Activated T-cell treated with anti-CD3 and anti-CD28 coated beads, Interleukin-2, amount 50 U/mL, for 24 hours (primary cell): ENCODE results near the gene FARS2.
"Not testable (repeated sequence)": the region's sequence is repeated elsewhere in the genome, so short reads cannot be mapped to it uniquely, and the experiment has no call there.

Experiments
- DNase-seq: peaks from one replicate; pipeline ENCODE4 v3.0.0-alpha.2; 2020
- H3K27ac Mint-ChIP-seq: 2 replicates; pipeline ENCODE4 v1.8.0; 2020; ENCODE audit warnings: mild to moderate bottlenecking, mixed read lengths
- H3K27me3 Mint-ChIP-seq: 2 replicates; pipeline ENCODE4 v1.8.0; 2020; ENCODE audit warnings: mixed read lengths
- H3K36me3 Mint-ChIP-seq: 2 replicates; pipeline ENCODE4 v1.8.0; 2020; ENCODE audit warnings: low read depth, mixed read lengths
- H3K4me1 Mint-ChIP-seq: 2 replicates; pipeline ENCODE4 v1.8.0; 2020; ENCODE audit warnings: low read depth, mixed read lengths
- H3K4me3 Mint-ChIP-seq: 2 replicates; pipeline ENCODE4 v1.8.0; 2020; ENCODE audit warnings: mild to moderate bottlenecking, moderate library complexity, mixed read lengths
- H3K9me3 Mint-ChIP-seq: 2 replicates; pipeline ENCODE4 v1.8.0; 2020; ENCODE audit warnings: mixed read lengths

Gene FARS2

GRCh38 chr6:5782783-5783547 lies 521.7 kb downstream of the FARS2 start:
- DNase-seq, result no peak
- H3K4me1 Mint-ChIP-seq, result peaks cover 13% of the 10 kb centered on the region
- no peaks in the 10 kb centered on the region for H3K27me3 Mint-ChIP-seq
- H3K9me3 Mint-ChIP-seq, result no peaks in the 10 kb centered on the region
- H3K4me3 Mint-ChIP-seq, result no peak overlapping the region
- H3K27ac Mint-ChIP-seq, result no peak overlapping the region
- no peaks in the 10 kb centered on the region for H3K36me3 Mint-ChIP-seq

DNA sequence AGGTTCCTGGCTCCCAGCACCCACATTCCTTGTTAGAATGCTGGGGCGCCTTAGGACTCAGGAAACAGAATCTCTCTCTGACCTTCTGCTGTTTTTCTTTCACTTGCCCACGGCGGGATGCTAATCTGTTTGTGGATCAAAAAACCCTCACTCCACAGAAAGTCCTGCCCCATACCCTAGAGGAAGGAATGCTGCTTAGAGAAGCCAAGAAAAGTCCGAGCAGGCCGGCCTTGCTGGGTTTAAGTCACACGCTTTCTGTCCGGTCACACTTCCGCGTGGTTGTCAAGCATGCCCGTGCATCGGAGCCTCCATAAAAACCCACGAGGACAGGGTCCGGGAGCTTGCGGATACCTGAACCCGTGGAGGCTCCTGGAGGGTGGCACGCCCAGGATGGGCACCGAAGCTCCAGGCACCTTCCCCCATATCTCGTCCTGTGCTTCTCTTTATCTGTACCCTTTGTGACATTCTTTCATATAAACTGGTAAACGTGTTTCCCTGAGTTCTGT lies 522.3 kb downstream of the FARS2 start:
- no peaks in the 10 kb centered on the region for H3K9me3 Mint-ChIP-seq
- DNase-seq, result no peak
- H3K36me3 Mint-ChIP-seq, result no peaks in the 10 kb centered on the region
- no peaks in the 10 kb centered on the region for H3K27me3 Mint-ChIP-seq
- no peak overlapping the region for H3K4me3 Mint-ChIP-seq
- H3K27ac Mint-ChIP-seq, result no peak overlapping the region
- peaks cover 13% of the 10 kb centered on the region for H3K4me1 Mint-ChIP-seq

DNA sequence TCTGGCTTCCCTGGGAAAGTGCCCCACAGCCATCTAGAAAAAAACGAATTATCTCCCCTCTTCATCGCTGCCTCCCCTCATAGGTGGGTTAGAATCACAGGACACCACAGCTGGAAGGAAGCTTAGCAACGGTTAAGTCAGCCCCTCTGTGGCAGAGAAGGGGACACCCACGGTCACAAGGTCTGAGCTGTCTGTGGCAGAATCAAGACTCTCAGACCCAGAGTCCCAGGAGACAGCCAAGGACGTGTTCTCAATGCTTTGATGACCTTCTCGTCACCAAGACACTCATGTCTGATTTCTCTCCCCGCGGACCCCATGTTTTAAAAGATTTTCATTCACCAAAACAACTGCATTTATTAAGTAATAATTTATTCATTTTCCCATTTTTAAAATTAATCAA lies 523.9 kb downstream of the FARS2 start:
- Mint-ChIP-seq H3K4me1 (peaks cover 13% of the 10 kb centered on the region), H3K27ac (no peak overlapping the region), H3K27me3 (no peaks in the 10 kb centered on the region), H3K36me3 (no peaks in the 10 kb centered on the region), H3K4me3 (no peak overlapping the region), H3K9me3 (no peaks in the 10 kb centered on the region)
- no peak for DNase-seq

GRCh38 chr6:5786321-5786968 lies 525.1 kb downstream of the FARS2 start:
- H3K4me3 Mint-ChIP-seq, result no peak overlapping the region
- DNase-seq, result no peak
- no peaks in the 10 kb centered on the region for H3K27me3 Mint-ChIP-seq
- peaks cover 13% of the 10 kb centered on the region for H3K4me1 Mint-ChIP-seq
- H3K36me3 Mint-ChIP-seq, result no peaks in the 10 kb centered on the region
- H3K9me3 Mint-ChIP-seq, result peaks cover under 1% of the 10 kb centered on the region
- H3K27ac Mint-ChIP-seq, result no peak overlapping the region

DNA sequence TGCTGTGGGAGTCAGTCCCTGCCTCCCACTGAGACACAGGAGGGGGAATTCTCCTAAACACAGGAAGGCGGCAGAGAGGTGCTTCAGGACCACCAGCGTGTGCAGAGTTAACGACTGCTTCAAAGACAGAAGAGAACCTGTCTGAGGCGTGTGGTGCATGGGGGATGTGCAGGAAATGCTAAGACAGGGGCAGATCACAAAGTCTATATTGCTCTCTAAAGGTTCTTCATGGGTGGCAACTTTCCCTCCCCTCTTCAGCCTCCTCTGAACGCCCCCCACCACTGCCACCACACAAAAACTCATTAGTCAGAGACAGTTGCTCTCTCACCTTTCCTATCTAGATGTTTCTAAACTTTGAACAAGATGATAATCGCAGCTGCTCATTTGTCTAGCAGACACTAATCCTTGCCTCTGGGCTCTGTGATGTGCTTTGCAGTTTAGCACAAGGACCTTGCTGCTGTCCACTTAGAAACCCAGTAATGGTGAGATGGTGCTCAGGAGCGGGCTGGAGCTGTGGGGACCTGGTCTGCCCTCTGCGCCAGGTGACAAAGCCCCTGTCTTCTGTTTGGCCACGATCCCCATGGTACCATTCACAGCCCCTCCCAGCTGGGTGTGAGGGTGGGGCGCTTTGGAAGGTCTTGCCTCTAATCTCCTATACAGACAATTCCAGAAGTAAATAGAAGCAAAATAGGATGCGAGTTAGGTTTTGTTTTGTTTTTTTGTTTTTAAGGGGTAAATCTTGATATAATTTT lies 525.8 kb downstream of the FARS2 start:
- Mint-ChIP-seq H3K9me3 (peaks cover 4% of the 10 kb centered on the region), H3K36me3 (no peaks in the 10 kb centered on the region), H3K27ac (no peak overlapping the region), H3K27me3 (no peaks in the 10 kb centered on the region), H3K4me1 (peaks cover 13% of the 10 kb centered on the region), H3K4me3 (no peak overlapping the region)
- DNase-seq, result no peak

GRCh38 chr6:5789426-5789825 lies 528.1 kb downstream of the FARS2 start:
- not testable (repeated sequence) for H3K9me3 Mint-ChIP-seq, H3K27ac Mint-ChIP-seq, H3K4me3 Mint-ChIP-seq, DNase-seq, H3K36me3 Mint-ChIP-seq, H3K27me3 Mint-ChIP-seq
- peaks cover 13% of the 10 kb centered on the region for H3K4me1 Mint-ChIP-seq

DNA sequence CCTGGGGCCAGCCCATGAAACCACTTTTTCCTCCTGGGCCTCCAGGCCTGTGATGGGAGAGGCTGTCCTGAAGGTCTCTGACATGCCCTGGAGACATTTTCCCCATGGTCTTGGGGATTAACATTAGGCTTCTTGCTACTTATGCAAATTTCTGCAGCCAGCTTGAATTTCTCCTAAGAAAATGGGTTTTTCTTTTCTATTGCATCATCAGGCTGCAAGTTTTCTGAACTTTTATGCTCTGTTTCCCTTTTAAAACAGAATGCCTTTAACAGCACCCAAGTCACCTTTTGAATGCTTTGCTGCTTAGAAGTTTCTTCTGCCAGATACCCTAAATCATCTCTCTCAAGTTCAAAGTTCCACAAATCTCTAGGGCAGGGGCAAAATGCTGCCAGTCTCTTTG lies 535.2 kb downstream of the FARS2 start:
- H3K27me3 Mint-ChIP-seq, H3K36me3 Mint-ChIP-seq, H3K4me3 Mint-ChIP-seq, H3K4me1 Mint-ChIP-seq, DNase-seq, H3K27ac Mint-ChIP-seq: not testable (repeated sequence)
- H3K9me3 Mint-ChIP-seq, result peaks cover 17% of the 10 kb centered on the region

GRCh38 chr6:5806406-5806805 lies 545.1 kb downstream of the FARS2 start:
- H3K4me3 Mint-ChIP-seq, DNase-seq, H3K27me3 Mint-ChIP-seq, H3K4me1 Mint-ChIP-seq, H3K9me3 Mint-ChIP-seq, H3K27ac Mint-ChIP-seq, H3K36me3 Mint-ChIP-seq: not testable (repeated sequence)

DNA sequence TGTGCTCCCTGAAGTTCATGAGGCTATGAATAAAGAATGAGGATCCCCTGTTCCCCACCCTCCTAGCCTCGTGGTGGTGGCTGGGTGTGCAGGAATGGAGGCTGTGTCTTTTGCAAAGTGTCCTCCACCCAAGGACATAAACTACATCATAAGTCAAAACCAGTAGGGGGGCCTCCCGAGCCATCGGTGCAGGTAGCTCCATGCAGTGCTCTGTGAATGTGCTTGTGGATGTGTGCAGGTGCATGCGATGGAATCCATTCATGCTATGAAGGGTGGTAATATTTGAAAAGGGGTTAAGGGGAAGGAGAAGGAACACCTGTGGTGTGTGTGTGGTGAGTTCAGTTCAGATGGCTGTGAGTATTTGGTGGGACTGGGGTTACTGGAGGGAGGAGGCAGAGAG lies 548.1 kb downstream of the FARS2 start:
- Mint-ChIP-seq H3K4me1 (peaks cover 25% of the 10 kb centered on the region), H3K36me3 (no peaks in the 10 kb centered on the region), H3K27me3 (no peaks in the 10 kb centered on the region), H3K27ac (no peak overlapping the region), H3K9me3 (peaks cover 6% of the 10 kb centered on the region), H3K4me3 (no peak overlapping the region)
- no peak for DNase-seq

- DNase-seq, result no peak
- Mint-ChIP-seq H3K4me3 (no peak overlapping the region), H3K27me3 (no peaks in the 10 kb centered on the region), H3K9me3 (no peaks in the 10 kb centered on the region), H3K27ac (no peak overlapping the region), H3K4me1 (peaks cover 26% of the 10 kb centered on the region), H3K36me3 (no peaks in the 10 kb centered on the region)
These were observed 550.7 kb downstream of the FARS2 start for GRCh38 chr6:5811997-5812396.

DNA sequence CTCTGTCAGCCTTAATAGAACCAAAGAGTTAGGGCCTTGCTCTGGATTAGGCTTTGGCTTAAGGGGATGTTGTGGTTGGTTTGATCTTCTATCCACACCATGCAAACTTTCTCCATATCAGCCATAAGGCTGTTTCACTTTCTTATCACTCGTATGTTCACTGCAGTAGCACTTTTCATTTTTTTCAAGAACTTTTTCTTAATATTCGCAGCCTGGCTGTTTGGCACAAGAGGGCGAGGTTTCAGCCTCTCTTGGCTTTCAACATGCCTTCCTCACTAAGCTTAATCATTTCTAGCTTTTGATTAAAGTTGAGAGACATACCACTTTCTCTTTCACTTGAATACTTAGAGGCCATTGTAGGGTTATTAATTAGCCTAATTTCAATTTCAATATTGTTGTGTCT lies 552.3 kb downstream of the FARS2 start:
- H3K27ac Mint-ChIP-seq, result no peak overlapping the region
- H3K4me3 Mint-ChIP-seq, result no peak overlapping the region
- peaks cover 26% of the 10 kb centered on the region for H3K4me1 Mint-ChIP-seq
- no peaks in the 10 kb centered on the region for H3K27me3 Mint-ChIP-seq
- H3K9me3 Mint-ChIP-seq, result no peaks in the 10 kb centered on the region
- H3K36me3 Mint-ChIP-seq, result no peaks in the 10 kb centered on the region
- DNase-seq, result no peak

DNA sequence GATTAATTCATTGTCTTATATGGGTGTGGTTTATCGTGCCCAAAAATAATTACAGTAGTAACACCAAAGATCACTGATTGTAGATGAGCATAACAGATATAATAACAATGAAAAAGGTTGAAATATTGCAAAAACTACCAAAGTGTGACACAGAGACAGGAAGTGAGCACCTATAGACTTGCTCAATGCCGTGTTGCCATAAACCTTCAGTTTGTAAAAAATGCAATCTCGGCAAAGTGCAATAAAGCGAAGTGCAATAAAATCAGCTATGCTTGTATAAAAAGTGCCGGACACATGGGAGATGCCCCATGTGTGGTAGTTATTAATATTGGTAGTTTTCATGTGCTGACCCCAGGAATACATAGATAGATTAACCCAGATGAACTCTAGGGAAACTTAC lies 552.8 kb downstream of the FARS2 start:
- H3K9me3 Mint-ChIP-seq, result no peaks in the 10 kb centered on the region
- H3K4me1 Mint-ChIP-seq, result peaks cover 26% of the 10 kb centered on the region
- H3K27ac Mint-ChIP-seq, result no peak overlapping the region
- no peaks in the 10 kb centered on the region for H3K27me3 Mint-ChIP-seq
- no peak overlapping the region for H3K4me3 Mint-ChIP-seq
- H3K36me3 Mint-ChIP-seq, result no peaks in the 10 kb centered on the region
- DNase-seq, result no peak

DNA sequence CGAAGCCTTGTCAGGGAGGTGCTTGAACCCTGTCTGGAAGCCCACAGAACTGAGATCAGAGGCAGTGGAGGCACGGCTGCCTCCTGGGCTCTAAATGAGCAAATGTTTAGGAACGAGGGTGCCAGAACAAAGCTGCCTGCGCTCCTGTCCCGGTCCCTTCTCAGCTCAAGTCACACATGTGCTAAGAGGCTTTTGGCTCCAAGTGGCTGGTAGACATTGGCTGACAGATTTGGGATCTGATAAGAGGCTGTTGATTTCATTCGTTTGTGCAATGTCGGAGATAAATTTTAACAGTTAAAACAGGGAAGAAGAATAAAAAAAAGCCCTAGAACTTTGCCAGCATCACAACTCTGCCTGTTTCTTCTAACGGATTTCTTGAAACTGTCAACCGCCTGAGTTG lies 553.6 kb downstream of the FARS2 start:
- Mint-ChIP-seq H3K27ac (no peak overlapping the region), H3K9me3 (no peaks in the 10 kb centered on the region)

DNA sequence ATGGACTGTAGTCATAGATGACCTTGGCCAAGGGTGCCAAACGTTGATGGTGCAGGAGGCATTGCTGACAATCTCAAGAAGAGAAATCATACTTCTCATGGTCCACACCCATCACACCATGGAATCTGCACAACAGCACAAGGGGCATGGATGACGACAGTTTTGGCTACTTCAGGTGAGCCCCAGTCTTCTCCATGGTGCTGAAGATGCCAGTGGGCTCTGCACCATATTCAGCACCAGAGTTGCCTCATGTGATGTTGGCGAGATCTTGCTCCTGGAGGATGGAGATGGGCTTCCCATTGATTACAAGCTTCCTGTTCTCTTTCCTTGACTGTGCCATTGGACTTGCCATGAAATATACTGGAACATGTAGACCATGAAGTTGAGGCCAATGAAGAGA lies 556.6 kb downstream of the FARS2 start:
- Mint-ChIP-seq H3K27me3 (no peaks in the 10 kb centered on the region), H3K4me3 (no peak overlapping the region), H3K9me3 (no peaks in the 10 kb centered on the region), H3K27ac (no peak overlapping the region), H3K36me3 (no peaks in the 10 kb centered on the region), H3K4me1 (peaks cover 18% of the 10 kb centered on the region)
- no peak for DNase-seq

More for the DNA sequence above, 553.6 kb downstream of the FARS2 start:
- no peak overlapping the region for H3K4me3 Mint-ChIP-seq
- peaks cover 20% of the 10 kb centered on the region for H3K4me1 Mint-ChIP-seq
- no peaks in the 10 kb centered on the region for H3K36me3 Mint-ChIP-seq
- H3K27me3 Mint-ChIP-seq, result no peaks in the 10 kb centered on the region
- no peak for DNase-seq

DNA sequence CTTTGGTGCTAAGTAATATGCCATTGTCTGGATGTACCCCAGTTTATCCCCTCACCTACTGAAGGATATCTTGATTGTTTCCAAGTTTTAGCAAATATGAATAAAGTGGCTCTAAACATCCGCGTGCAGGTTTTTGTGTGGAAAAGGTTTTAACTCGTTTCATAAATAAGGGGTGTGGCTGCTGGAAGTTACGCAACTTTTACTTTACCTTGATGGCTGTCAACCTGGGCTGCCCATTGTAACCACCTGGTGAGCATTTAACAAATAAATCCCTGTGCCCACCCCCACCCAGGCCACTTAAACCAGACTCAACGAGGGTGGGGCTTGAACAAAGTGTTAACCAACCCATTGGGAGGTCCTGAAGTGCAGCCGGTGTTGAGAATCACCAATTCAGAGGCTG lies 557.6 kb downstream of the FARS2 start:
- Mint-ChIP-seq H3K27ac (no peak overlapping the region), H3K27me3 (no peaks in the 10 kb centered on the region), H3K9me3 (no peaks in the 10 kb centered on the region), H3K4me3 (no peak overlapping the region), H3K36me3 (no peaks in the 10 kb centered on the region), H3K4me1 (peaks cover 8% of the 10 kb centered on the region)
- no peak for DNase-seq
